Measurements from ENCODE around the gene STK36.

Gene STK36

GRCh38 chr2:218727502-218728165, 55.7 kb downstream of the STK36 start:
- H3K79me2 ChIP-seq (ENCODE audit: low read length), result peaks cover 38% of the 10 kb centered on the region
- no peak overlapping the region for H2AFZ ChIP-seq (ENCODE audit: low read depth, low read length)
- no peak overlapping the region for H3K27ac ChIP-seq (ENCODE audit: low read length)
- H3K4me1 ChIP-seq (ENCODE audit: low read length), result no peaks in the 10 kb centered on the region
- no peak overlapping the region for H3K4me3 ChIP-seq (ENCODE audit: low read length)
- TF ChIP-seq CTCF (IDR thresholded peaks at IDR 0.05; ENCODE audit: low read depth, low read length) (peak; percentile 37), EZH2phosphoT487 (IDR thresholded peaks at IDR 0.05; ENCODE audit: low read depth) (no peak)
- no peak overlapping the region for H3K4me2 ChIP-seq (ENCODE audit: low read length)
- no peaks in the 10 kb centered on the region for H4K20me1 ChIP-seq (ENCODE audit: insufficient read depth, low read length)
- H3K36me3 ChIP-seq (replicated peaks; ENCODE audit: low read depth, low read length), result peaks cover 10% of the 10 kb centered on the region
- H3K9ac ChIP-seq (ENCODE audit: low read length), result no peak overlapping the region
- H3K9me3 ChIP-seq (ENCODE audit: insufficient read depth, low read length), result peaks cover 4% of the 10 kb centered on the region; the same call in 1 of the 2 replicates
- H3K27me3 ChIP-seq (ENCODE audit: low read depth, low read length), result no peaks in the 10 kb centered on the region

GRCh38 chr2:218729640-218730039, 57.8 kb downstream of the STK36 start:
- Histone ChIP-seq H3K9ac (ENCODE audit: low read length) (no peak overlapping the region), H3K79me2 (ENCODE audit: low read length) (peaks cover 35% of the 10 kb centered on the region), H3K4me2 (ENCODE audit: low read length) (no peak overlapping the region), H3K27me3 (ENCODE audit: low read depth, low read length) (no peaks in the 10 kb centered on the region), H3K27ac (ENCODE audit: low read length) (no peak overlapping the region), H3K4me3 (ENCODE audit: low read length) (no peak overlapping the region), H2AFZ (ENCODE audit: low read depth, low read length) (no peak overlapping the region), H4K20me1 (ENCODE audit: insufficient read depth, low read length) (peaks cover 4% of the 10 kb centered on the region; the same call in 1 of the 2 replicates), H3K4me1 (ENCODE audit: low read length) (peaks cover 3% of the 10 kb centered on the region; the same call in 1 of the 2 replicates), H3K9me3 (ENCODE audit: insufficient read depth, low read length) (peaks cover 4% of the 10 kb centered on the region; the same call in 1 of the 2 replicates), H3K36me3 (replicated peaks; ENCODE audit: low read depth, low read length) (peaks cover 10% of the 10 kb centered on the region)
- no peak for TF ChIP-seq CTCF (IDR thresholded peaks at IDR 0.05; ENCODE audit: low read depth, low read length)
- TF ChIP-seq EZH2phosphoT487 (IDR thresholded peaks at IDR 0.05; ENCODE audit: low read depth), result no peak

GRCh38 chr2:218732052-218732760, 60.3 kb downstream of the STK36 start:
- Histone ChIP-seq H3K27ac (ENCODE audit: low read length) (no peak overlapping the region), H3K9ac (ENCODE audit: low read length) (no peak overlapping the region), H4K20me1 (ENCODE audit: insufficient read depth, low read length) (peaks cover 4% of the 10 kb centered on the region; the same call in 1 of the 2 replicates), H3K27me3 (ENCODE audit: low read depth, low read length) (no peaks in the 10 kb centered on the region), H3K36me3 (replicated peaks; ENCODE audit: low read depth, low read length) (peaks cover 3% of the 10 kb centered on the region), H2AFZ (ENCODE audit: low read depth, low read length) (no peak overlapping the region), H3K9me3 (ENCODE audit: insufficient read depth, low read length) (no peaks in the 10 kb centered on the region), H3K4me1 (ENCODE audit: low read length) (peaks cover 3% of the 10 kb centered on the region; the same call in 1 of the 2 replicates), H3K79me2 (ENCODE audit: low read length) (peaks cover 26% of the 10 kb centered on the region), H3K4me3 (ENCODE audit: low read length) (no peak overlapping the region), H3K4me2 (ENCODE audit: low read length) (no peak overlapping the region)
- no peak for TF ChIP-seq EZH2phosphoT487 (IDR thresholded peaks at IDR 0.05; ENCODE audit: low read depth)
- TF ChIP-seq CTCF (IDR thresholded peaks at IDR 0.05; ENCODE audit: low read depth, low read length), result no peak

- H3K9me3 ChIP-seq (ENCODE audit: insufficient read depth, low read length), result no peaks in the 10 kb centered on the region
- no peaks in the 10 kb centered on the region for H3K27me3 ChIP-seq (ENCODE audit: low read depth, low read length)
- H3K4me1 ChIP-seq (ENCODE audit: low read length), result peaks cover 3% of the 10 kb centered on the region; the same call in 1 of the 2 replicates
- H3K79me2 ChIP-seq (ENCODE audit: low read length), result peaks cover 23% of the 10 kb centered on the region
- H3K36me3 ChIP-seq (replicated peaks; ENCODE audit: low read depth, low read length), result peaks cover under 1% of the 10 kb centered on the region
- no peak overlapping the region for H3K4me3 ChIP-seq (ENCODE audit: low read length)
- TF ChIP-seq EZH2phosphoT487 (IDR thresholded peaks at IDR 0.05; ENCODE audit: low read depth) (no peak), CTCF (IDR thresholded peaks at IDR 0.05; ENCODE audit: low read depth, low read length) (no peak)
- no peak overlapping the region for H3K27ac ChIP-seq (ENCODE audit: low read length)
- H3K4me2 ChIP-seq (ENCODE audit: low read length), result no peak overlapping the region
- no peak overlapping the region for H3K9ac ChIP-seq (ENCODE audit: low read length)
- peaks cover 4% of the 10 kb centered on the region; the same call in 1 of the 2 replicates for H4K20me1 ChIP-seq (ENCODE audit: insufficient read depth, low read length)
- no peak overlapping the region for H2AFZ ChIP-seq (ENCODE audit: low read depth, low read length)
Measured at GRCh38 chr2:218732761-218733158, 60.9 kb downstream of the STK36 start.
